Measurements from ENCODE around the gene SMCO3.

GRCh38 chr12:14850929-14851663 is 37.1 kb upstream of the SMCO3 start:
- TF ChIP-seq CTCF (IDR thresholded peaks at IDR 0.05 in 2 of 3, conservative IDR thresholded peaks at IDR 0.05 in 1 of 3; ENCODE audit: borderline replicate concordance in 1 of 3, insufficient read depth in 1 of 3, low read depth in 2 of 3, low read length in 2 of 3) (no peak), POLR2A (IDR thresholded peaks at IDR 0.05; ENCODE audit: borderline replicate concordance, extremely low read depth, insufficient read depth, insufficient read length) (no peak), RAD21 (IDR thresholded peaks at IDR 0.05; ENCODE audit: low read depth) (no peak), ZNF274 (IDR thresholded peaks at IDR 0.05; ENCODE audit: low read depth, low read length) (no peak), MAX (IDR thresholded peaks at IDR 0.05) (no peak)
